Gastroesophageal sphincter (tissue), 4 donors: ENCODE results near the gene NCBP2L. TPM values are rescaled to one million over a fixed set of nuclear protein-coding genes. Genes with fewer than 3 reads are reported as not detected.

Experiments used
- ATAC-seq: fragments of 150-250 bp; one replicate; pipeline ENCODE4 v1.9.1; 2016; ENCODE audit warnings: mild to moderate bottlenecking, moderate library complexity
- H3K27ac ChIP-seq, 4 donors: fragments of 200-600 bp; sonication (generic) in 3 of 4; 1 replicate in 3 of 4; 2 replicates in 1 of 4; pipeline ENCODE4 v1.5.1; 2016 to 2019
- H3K27me3 ChIP-seq: fragments of 200-600 bp; sonication (generic); one replicate; pipeline ENCODE4 v1.5.1; 2019
- H3K36me3 ChIP-seq, 2 donors: fragments of 200-600 bp; sonication (generic); one replicate each; pipeline ENCODE4 v1.5.1; 2019; ENCODE audit warnings: control low read depth in 1 of 2
- H3K4me1 ChIP-seq, 3 donors: fragments of 200-600 bp; sonication (generic); 1 replicate in 2 of 3; 2 replicates in 1 of 3; pipeline ENCODE4 v1.5.1; 2016 to 2019; ENCODE audit warnings: control low read depth in 2 of 3
- H3K4me3 ChIP-seq, 2 donors: fragments of 200-600 bp; sonication (generic); one replicate each; pipeline ENCODE4 v1.5.1; 2019; ENCODE audit warnings: mild to moderate bottlenecking in 1 of 2, moderate library complexity in 1 of 2
- H3K9me3 ChIP-seq, 3 donors: fragments of 200-600 bp; sonication (generic); one replicate each; pipeline ENCODE4 v1.5.1; 2017 to 2019; ENCODE audit warnings: control low read depth in 2 of 3
- EP300 ChIP-seq: sonication (generic); formaldehyde crosslinking; IDR thresholded peaks from one replicate; pipeline ENCODE4 v1.6.1; 2017; ENCODE audit warnings: antibody characterized with exemption, mild to moderate bottlenecking
- POLR2A ChIP-seq, 2 donors: fragments of 450-650 bp; IDR thresholded peaks; one replicate each; pipeline ENCODE4 v1.6.1; 2017; ENCODE audit warnings: antibody characterized with exemption in 2 of 2, mild to moderate bottlenecking in 2 of 2, moderate library complexity in 1 of 2
- POLR2AphosphoS5 ChIP-seq: sonication (generic); formaldehyde crosslinking; IDR thresholded peaks from one replicate; pipeline ENCODE4 v1.6.1; 2017; ENCODE audit warnings: antibody characterized with exemption
- WGBS, 2 donors: methylation state at CpG; one replicate each; pipeline ENCODE4 v1.1.5; 2018; ENCODE audit warnings: low coverage in 1 of 2; 5-methylcytosine and 5-hydroxymethylcytosine counted together
- total RNA-seq, 4 donors: library from RNA; depleted of rRNA; stranded (reverse); fragments of >200 nt; gene quantifications; one replicate each; pipeline ENCODE4 v1.1.0, GENCODE V29; 2016
- TF ChIP-seq, protein P1 (sequence below), 4 experiments: fragments of 200-600 bp in 2 of 4; fragments of 450-650 bp in 2 of 4; sonication (generic) in 1 of 4; IDR thresholded peaks; one replicate each; pipeline ENCODE4 v1.5.1; 2017 to 2019; ENCODE audit warnings: antibody characterized with exemption in 4 of 4, mild to moderate bottlenecking in 2 of 4, moderate library complexity in 2 of 4

NCBP2L gene
- total RNA-seq, 4 donors from 2014 or later: 0.31 TPM; not detected in 3

DNA sequence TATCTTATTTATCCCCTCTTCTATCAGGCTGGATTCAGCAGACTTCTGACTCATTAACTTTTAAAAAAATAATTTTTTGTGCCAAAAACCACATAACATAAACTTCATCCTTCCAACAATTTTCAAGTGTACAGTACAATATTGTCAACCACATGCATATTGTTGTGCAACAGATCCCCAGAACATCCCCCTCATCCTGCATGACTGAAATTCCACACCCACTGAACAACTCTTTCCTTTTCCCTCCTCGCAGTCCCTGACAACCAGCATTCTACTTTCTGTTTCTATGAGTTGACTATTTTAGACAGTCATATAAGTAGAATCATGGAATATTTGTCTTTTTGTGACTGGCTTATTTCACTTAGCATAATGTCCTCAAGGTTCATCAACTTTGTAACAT lies 45.9 kb downstream of the NCBP2L start:
- 8 to 44% methylated on average over 1 of the region's 1 CpG for WGBS, 2 donors

DNA sequence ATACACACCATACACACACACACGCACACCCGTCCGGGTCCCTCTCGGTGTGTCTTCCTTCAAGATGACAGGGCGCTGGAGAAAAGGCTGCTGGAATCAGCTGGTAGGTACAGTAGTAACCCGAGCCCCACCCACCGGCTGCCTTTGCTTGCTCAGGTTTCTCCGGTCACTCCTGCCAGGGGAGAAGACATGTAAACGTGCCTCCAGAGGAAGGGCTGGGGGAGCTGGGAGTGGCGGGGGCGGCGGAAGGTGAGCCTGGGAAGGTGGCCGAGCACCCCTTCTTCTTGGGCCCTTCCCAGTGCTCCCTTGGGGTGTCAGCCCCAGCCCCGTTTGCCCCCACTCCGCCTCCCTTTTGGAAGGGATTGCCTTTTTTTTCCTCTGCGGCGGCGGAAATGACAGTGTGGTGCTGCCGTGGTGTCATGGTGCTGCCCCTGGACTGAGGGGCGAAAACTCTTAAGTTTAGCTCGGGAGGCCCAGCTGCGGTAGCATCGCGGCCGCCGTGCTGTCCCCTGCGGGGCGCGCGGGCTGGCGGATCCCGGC lies 48.2 kb downstream of the NCBP2L start, which contains the start of gene MID2:
Gene MID2 (plus strand): TSS at position 169 of the 540 bp plus-strand sequence. CDS start 561 bp downstream, outside the sequence.
- ATAC-seq: peak; percentile 60
- H3K27ac ChIP-seq: peak within 1 kb of the TSS; percentile 92 to 94 (median 92)
- peaks cover 0 to 32% (median 0%) of the 10 kb centered on the region in 3 donors for H3K4me1 ChIP-seq
- H3K36me3 ChIP-seq: no peaks in the 10 kb centered on the region
- TF ChIP-seq EP300 (no peak), POLR2AphosphoS5 (peak; percentile 48), POLR2A (IDR thresholded peaks at IDR 0.05) (peak in 1 of 2 donors; percentile 15)
- TF ChIP-seq, protein P1, sequence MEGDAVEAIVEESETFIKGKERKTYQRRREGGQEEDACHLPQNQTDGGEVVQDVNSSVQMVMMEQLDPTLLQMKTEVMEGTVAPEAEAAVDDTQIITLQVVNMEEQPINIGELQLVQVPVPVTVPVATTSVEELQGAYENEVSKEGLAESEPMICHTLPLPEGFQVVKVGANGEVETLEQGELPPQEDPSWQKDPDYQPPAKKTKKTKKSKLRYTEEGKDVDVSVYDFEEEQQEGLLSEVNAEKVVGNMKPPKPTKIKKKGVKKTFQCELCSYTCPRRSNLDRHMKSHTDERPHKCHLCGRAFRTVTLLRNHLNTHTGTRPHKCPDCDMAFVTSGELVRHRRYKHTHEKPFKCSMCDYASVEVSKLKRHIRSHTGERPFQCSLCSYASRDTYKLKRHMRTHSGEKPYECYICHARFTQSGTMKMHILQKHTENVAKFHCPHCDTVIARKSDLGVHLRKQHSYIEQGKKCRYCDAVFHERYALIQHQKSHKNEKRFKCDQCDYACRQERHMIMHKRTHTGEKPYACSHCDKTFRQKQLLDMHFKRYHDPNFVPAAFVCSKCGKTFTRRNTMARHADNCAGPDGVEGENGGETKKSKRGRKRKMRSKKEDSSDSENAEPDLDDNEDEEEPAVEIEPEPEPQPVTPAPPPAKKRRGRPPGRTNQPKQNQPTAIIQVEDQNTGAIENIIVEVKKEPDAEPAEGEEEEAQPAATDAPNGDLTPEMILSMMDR (IDR thresholded peaks at IDR 0.05): no peak
- H3K9me3 ChIP-seq: no peaks in the 10 kb centered on the region
- H3K27me3 ChIP-seq: no peaks in the 10 kb centered on the region
- 0% methylated on average over 3 of the region's 32 CpGs; no CpG with 5 or more reads in 1 of the 2 donors for WGBS, 2 donors
- H3K4me3 ChIP-seq: peak within 1 kb of the TSS; percentile 62 to 64

More for the DNA sequence above, 45.9 kb downstream of the NCBP2L start:
- no peak for ATAC-seq
- Histone ChIP-seq H3K27me3 (no peaks in the 10 kb centered on the region), H3K36me3 (no peaks in the 10 kb centered on the region), H3K27ac (no peak overlapping the region), H3K4me1 (peaks cover 0 to 19% (median 0%) of the 10 kb centered on the region in 3 donors), H3K9me3 (no peaks in the 10 kb centered on the region), H3K4me3 (no peak overlapping the region)
- TF ChIP-seq, protein P1 (IDR thresholded peaks at IDR 0.05): no peak
- TF ChIP-seq POLR2A (IDR thresholded peaks at IDR 0.05) (no peak), EP300 (no peak), POLR2AphosphoS5 (no peak)

DNA sequence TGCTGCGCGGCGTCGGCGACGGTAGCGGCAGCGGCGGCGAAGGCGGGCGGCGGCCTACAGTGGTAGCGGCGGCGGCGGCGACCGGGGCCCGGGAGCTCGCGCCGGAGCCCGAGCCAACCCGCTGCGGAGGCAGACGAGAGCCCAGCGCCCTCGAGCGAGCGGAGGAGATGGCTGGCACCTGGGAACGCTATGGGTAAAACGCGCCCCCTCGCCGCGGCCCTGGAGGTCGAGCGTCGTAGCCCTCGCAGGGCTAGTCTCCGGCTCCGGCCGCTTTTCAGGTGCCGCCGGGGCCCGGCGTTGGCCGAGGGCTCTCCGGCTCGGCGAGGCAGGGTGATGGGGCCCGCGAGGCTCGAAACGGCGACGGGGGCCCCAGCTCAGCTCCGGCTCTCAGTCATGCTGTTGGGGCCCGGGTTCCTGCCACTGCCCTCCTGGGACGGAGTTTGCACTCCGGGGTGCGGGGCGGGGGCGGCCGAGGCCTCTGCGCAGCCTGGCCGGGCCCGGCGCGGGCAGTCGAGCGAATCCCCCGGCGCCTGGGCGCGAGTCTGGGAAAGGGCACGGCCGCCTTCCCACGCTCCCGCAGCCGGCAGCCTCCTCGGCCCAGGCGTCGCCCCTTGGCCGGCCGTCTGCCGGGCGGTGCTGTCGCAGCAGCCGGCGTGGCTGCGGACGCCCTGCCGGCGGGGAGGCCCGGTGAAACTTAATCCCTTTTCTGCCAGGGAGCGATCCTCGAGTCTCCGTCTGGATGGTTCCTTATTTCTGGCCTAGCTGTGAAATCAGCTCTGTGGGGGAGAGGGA lies 48.9 kb downstream of the NCBP2L start:
- ATAC-seq: peak; percentile 58
- Histone ChIP-seq H3K4me3 (peak overlapping the region; percentile 62 to 64), H3K9me3 (no peaks in the 10 kb centered on the region), H3K4me1 (peaks cover 0 to 32% (median 0%) of the 10 kb centered on the region in 3 donors), H3K27ac (peak overlapping the region; percentile 92 to 94 (median 92)), H3K36me3 (no peaks in the 10 kb centered on the region), H3K27me3 (no peaks in the 10 kb centered on the region)
- TF ChIP-seq, protein P1 (IDR thresholded peaks at IDR 0.05): peak in 1 of 4 experiments; percentile 10
- TF ChIP-seq POLR2A (IDR thresholded peaks at IDR 0.05) (peak in 1 of 2 donors; percentile 9), EP300 (no peak), POLR2AphosphoS5 (no peak)
- WGBS, 2 donors: 73% methylated on average over 3 of the region's 100 CpGs; no CpG with 5 or more reads in 1 of the 2 donors

DNA sequence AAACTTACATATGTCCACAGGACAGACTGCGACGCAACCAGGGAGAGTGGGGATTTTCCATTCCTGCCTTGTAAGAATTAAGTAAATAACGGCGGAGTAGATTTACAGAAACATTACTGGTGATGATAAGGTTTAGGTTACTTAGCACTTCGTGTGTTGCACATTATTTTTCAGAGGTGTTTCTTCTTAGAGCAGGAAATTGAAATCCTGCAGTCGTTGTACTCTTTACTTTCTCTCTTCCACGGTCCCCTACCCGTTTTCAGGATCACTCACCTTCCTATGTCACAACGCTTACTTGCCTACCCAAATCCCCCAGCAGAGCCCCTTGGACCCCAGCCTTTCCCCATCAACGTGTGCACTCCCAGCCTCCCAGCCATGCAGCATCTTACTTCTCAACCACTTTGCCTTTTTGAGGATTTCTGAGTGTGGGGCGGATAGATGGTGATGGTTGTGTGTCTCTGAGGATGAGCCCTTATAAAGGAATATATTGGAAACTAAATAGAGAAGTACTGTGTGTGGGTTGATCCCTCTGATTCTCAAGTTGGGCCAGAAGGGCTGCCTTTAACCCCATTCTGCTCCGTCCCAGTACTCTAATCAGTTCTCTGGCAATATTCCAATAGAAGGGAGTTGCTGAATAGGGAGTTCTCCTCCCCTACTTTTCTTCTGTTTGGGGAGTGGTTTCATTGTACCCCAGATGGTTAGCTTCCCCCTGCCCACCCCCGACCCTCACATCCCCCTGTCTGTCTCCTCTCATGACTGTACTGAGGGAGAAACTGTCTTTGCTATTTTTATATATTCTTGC lies 49.7 kb downstream of the NCBP2L start:
- Histone ChIP-seq H3K27me3 (no peaks in the 10 kb centered on the region), H3K4me1 (peaks cover 0 to 32% (median 0%) of the 10 kb centered on the region in 3 donors), H3K4me3 (peak overlapping the region; percentile 62 to 64), H3K9me3 (no peaks in the 10 kb centered on the region), H3K27ac (peak overlapping the region; percentile 92 to 94 (median 92)), H3K36me3 (no peaks in the 10 kb centered on the region)
- TF ChIP-seq, protein P1 (IDR thresholded peaks at IDR 0.05): no peak
- TF ChIP-seq POLR2AphosphoS5 (no peak), EP300 (no peak), POLR2A (IDR thresholded peaks at IDR 0.05) (no peak)
- ATAC-seq: no peak
- 1 to 43% methylated on average over 11 to 13 of the region's 13 CpGs for WGBS, 2 donors
